Skin epidermis (tissue), 12 donors: ENCODE measurements around the gene NR5A1.

ENCODE experiments used
- H3K27ac ChIP-seq, 21 experiments: fragments of 200-600 bp; sonication (generic) in 11 of 21; one replicate each; pipeline ENCODE4 v1.5.0; 2020; ENCODE audit warnings: mild to moderate bottlenecking in 3 of 21, inconsistent platforms in 2 of 21, moderate library complexity in 2 of 21
- H3K4me3 ChIP-seq, 7 experiments: fragments of 200-600 bp; sonication (generic) in 2 of 7; one replicate each; pipeline ENCODE4 v1.5.0; 2020; ENCODE audit warnings: inconsistent platforms in 2 of 7, mild to moderate bottlenecking in 2 of 7, moderate library complexity in 1 of 7

Gene NR5A1

DNA sequence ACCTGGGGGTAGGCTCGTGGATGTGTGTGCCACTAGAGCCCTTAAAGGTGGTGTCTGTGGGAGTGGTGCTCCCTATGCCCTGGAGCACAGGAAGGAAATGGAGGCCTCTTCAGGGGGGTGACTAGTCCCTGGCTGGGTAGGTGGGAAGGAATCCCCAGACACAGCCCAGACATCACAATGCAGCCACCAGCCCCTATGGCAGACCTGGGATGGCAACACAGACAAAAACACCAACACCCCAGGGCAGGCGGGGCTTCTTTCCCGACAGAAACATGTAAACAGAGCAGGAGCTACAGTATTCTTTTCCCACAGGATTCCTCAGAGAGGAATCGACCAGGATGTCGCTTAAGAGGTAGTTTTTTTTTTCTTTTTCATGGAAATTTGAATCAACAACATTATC lies 10.4 kb upstream of the NR5A1 start:
- Histone ChIP-seq H3K4me3 (no peak overlapping the region), H3K27ac (no peak overlapping the region)

DNA sequence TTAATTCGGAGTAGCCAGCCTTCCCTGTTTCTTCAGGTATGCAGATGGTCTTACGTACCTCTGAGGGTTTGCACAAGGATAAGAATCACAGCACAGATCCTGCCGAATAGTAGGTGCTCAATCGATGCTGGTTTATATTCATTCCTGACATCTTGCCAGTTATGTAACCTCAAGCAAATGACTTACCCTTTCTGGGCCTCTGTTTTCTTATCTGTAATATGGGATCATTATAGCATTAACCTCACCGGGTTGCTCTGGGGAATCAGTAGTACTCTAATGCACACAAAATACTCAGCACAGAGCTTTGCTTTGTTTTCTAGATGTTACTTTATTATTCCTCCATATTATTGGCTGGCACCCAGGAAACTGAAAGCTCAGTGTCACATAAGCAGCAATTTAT lies 7.7 kb upstream of the NR5A1 start:
- Histone ChIP-seq H3K4me3 (no peak overlapping the region), H3K27ac (no peak overlapping the region)

DNA sequence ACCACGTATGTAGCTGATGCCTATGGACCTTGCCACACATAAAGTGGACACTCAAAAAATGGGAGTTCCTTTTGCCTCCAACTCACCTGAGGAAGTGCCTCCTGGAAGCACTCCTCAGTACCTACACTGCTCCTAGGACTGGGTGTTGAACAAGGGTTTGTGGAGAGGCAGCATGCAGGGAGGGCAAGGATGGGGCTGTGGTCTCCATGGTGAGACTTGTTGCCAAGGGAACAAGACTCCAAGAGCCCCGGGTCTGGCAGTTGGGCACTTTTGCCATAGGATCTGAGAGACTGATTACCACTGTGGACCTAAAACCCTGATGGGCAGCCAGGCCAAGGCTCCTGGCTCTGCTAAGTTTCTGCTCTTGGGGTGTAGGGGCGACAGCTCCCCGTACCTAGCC lies 6.9 kb upstream of the NR5A1 start:
- no peak overlapping the region for H3K4me3 ChIP-seq
- no peak overlapping the region for H3K27ac ChIP-seq

DNA sequence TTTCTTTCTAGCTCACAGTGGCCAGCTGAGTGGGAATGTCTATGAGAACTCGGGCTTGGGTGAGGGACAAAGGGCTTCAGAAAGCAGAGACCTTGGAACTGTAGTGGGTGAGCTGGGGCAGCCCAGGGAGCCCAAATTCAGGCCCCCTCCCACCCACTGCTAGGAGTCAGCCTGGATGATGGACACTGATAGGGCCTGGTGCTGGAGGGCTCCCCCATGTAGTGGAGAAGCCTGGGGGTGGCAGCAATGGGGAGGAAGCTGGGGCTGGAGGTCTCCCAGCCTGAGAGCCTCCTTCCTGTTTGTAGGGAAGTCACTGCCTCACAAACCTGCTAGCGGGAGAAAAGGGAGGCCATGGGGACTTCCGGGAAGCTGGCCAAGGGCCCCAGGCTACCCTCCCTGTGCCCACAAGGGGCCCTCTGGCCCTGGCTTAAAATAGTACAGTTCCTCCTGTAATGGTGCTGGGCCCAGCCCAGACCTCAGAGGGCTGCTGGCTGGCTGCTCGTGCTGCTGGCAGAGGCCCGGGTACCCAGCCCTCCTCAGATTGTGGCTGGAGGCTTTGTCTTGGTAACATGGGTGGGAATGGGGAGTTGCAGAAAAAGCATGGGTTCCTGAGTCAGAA lies 6.3 kb upstream of the NR5A1 start:
- Histone ChIP-seq H3K4me3 (no peak overlapping the region), H3K27ac (no peak overlapping the region)

DNA sequence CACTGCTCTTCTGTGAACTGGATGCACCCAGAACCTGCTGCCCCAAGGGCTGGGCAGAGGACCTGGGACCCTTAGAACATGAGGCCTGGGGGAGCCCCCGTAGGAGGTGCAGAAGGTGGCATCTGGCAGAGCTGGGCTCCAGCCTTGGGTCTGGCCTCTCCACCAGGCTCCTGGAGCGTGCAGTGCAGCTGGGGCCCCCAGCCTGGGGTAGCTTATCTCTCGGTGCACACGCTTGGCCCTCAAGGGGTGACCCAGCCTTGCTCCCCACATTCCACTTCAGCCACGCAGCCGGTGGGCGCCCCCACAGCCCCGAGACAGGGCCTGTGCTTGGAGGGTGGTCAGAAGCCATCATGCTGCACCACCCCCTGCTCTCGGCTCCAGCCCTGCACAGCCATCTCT lies 5.6 kb upstream of the NR5A1 start:
- no peak overlapping the region for H3K4me3 ChIP-seq
- no peak overlapping the region for H3K27ac ChIP-seq

DNA sequence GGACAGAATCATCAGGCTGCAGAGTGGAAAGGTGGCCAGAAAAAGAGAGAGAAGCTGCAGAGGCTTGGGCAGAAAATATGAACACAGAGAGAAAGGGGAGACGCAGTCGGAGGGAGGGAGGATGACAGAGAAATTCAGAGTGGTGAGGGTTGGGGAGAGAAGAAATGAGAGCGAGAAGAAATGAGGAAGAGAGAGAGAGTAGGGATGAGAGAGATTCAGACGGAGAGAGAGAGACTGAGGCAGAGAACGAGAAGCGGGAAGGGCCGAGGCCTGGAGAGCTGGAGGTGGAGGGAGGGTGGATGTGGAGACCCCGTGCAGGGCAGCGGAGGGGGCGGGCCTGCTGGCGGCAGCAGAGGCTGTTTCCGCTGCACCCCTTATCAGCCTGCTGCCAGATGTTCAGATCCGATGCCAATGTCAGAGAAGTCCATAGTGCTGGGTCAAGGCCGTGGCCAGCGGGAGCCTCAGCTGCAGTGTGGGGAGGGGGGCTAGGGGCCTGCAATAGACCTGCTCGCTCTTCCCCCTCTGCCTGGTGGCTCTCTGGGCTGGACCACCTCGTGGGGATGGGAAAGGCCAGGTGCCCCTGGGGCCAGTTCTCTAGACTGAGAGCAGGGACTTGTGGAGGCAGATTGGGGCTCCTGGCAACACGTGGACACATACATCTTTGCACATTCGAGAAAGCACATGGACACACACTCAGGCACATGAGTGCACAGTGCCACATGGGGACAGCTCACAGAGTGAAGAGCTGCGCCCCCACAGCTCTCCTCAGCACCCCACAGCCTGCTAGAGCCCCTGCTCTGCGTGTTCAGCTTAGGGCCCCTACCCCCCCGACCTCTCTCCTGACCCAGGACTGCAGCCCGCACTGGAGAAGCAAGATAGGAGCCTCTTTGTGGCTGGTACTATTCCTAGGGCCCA lies 4.9 kb upstream of the NR5A1 start:
- Histone ChIP-seq H3K4me3 (no peak overlapping the region), H3K27ac (no peak overlapping the region)

DNA sequence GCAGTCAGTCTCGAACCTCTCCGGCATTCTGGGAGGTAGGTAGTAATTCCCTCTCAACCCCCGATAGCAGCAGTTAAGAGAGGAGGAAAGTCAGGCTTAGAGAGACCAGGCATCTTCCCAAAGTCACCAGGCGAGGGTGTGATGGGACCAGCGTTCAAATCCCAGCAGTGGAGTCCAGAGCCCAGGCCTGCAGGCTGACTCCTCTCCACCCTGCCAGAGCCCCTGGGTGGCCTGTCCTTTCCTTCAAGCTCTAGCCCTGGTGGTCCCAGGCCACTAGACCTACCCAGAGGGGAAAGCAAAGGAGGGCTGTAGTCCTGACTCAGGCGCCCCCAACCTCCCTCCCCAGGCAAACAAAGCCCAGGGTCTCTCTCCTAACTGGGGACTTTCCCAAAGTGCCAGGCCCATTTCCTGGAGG lies 4.2 kb upstream of the NR5A1 start:
- Histone ChIP-seq H3K4me3 (no peak overlapping the region), H3K27ac (no peak overlapping the region)

DNA sequence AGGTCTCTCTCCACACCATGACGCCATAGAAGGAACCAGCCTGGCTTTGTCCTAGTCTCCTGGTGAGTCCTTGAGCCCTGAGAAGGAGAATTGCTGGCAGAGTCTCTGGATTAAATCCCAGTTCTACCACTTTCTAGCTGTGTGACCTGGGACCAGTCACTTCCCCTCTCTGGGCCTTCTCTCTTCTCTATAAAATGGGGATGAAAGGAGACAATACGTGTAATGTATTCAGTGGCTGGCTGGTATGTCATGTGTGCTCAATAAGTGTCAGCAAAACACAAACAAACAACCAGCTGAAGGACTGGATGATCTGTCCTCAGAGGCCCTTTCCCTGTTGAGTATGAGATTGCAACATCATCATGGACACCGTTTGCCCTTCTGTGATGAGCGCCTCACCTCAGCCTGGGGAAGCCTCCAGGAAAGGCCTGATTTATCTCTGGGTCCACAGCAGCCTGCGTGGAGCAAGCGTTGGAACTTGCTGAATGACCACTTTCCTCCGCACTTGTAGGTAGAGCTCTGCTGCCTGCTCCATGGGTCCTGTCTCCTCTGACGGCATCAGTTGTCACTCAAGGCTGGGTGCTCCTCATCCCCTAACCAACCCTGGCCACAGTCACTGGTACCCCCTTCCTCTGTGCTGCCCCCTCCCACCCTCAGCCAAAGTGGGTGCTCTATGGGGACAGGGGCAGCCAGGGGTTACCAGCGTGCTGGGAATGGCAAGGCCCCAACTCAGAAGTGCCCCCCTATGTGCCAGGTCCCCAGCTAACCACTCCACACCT lies 3.6 kb upstream of the NR5A1 start:
- Histone ChIP-seq H3K4me3 (no peak overlapping the region), H3K27ac (no peak overlapping the region)

DNA sequence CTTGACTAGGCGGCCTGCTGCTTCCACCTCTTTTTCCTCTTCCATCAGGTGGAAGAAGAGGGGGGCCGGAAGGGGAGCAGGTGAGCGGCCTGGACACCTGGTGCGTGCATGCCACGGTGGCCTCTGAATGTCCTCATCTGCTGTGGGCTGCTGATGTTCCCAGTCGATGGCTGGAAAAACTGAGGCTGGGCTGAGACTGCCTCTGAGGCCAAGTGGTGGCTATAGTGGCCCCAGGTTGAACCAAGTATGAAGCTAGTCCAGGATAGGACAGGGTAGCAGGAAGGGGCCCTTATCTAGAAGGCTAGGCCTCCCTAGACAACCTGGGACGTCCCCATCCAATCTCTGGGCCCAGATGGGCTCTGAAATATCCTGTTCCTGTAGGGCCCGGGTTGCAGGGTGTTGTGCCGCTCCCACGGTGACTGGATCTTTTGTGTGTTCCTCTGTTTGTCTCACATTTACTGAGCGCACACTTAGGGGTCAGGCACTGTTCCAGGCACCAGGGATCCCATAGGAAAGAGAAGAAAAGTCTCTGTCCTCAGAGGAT lies 753 bp upstream of the NR5A1 start:
- Histone ChIP-seq H3K27ac (no peak overlapping the region), H3K4me3 (no peak overlapping the region)

DNA sequence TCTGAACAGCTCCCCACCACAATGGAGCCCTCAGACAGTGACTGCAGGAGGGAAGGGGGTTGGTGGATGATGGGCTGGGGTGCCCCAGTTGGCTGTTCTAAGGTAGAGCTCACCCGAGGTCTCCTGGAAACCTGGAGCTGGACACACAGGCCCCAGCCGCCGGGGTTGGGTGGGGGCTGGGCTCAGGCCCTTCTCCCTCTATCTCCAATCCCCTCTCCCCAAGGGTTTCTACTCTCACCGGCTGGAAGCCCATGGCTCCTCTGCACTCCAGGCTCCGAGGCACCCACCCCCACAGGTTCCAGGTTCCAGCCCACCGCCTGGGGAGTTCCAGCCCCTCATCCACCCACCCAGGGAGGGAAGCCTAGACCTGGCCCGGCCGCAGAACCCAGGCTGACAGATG lies 766 bp downstream of the NR5A1 start:
- Histone ChIP-seq H3K27ac (no peak overlapping the region), H3K4me3 (no peak overlapping the region)

DNA sequence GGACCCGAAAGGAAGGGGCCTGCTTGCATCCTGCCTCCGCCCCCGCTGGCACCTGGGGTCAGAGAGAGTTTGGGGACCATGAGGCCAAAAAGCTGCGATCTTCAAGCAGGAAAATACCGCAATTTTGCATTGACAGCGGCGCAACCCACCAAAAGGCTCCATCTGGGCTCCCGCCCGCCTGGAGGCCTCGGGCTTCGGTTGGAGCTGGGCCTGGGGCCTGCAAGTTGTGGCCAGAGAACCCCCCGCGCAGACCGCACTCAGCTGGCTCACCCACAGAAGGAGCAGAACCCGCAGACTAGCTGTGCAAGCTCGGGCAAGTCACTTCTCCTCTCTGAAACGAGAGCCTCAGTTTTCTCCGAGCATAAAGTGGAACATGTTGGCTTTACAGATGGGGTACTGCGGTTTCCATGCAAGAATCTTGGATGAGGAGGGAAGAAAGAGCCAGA lies 1.3 kb downstream of the NR5A1 start:
- H3K4me3 ChIP-seq, result no peak overlapping the region
- H3K27ac ChIP-seq, result no peak overlapping the region

DNA sequence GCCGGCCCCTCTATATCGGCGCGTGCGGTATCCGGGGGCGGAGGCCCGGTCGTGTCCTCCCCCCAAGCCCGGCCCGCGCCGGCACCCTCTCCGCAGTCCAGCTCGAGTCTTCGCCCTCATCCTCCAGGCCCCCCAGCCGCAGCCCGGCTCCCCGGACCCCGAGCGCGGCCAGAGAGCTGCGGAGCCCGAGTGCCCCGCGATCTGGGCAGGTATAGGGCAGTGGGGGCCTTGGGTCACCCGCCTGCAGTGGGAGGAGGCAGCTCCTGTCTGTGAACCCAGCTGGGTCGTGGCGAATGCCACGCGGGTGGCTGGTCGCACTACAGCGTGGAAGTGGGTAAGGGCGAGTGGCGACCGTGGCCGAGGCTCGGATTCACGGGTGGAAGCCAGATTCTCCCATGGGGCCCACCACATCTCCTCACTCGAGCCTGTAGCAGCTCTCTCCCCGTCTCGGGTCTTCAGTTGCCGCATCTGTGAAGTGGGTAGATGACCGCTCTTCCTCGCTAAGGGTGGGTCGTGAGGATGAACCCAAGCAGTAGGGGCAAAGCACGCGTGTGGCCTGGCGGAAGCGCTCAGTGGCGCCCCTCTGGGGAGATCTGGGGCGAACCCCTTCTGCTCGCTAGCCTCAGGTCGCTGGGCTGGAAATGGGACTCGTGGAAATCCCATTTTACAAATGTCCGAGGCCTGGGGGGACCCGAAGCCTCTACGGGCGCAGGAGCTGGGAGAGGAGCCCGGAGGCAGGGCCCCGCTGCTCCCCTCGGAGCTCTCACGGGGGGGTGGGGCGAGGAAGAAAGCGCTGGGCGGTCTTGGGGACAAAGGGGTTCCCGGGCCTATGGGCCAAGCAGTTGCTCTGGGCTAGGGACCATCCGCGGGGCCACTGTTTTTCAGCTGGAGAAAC lies 1.9 kb downstream of the NR5A1 start:
- Histone ChIP-seq H3K4me3 (peak overlapping the region in 1 of 7 experiments; percentile 32), H3K27ac (no peak overlapping the region)

DNA sequence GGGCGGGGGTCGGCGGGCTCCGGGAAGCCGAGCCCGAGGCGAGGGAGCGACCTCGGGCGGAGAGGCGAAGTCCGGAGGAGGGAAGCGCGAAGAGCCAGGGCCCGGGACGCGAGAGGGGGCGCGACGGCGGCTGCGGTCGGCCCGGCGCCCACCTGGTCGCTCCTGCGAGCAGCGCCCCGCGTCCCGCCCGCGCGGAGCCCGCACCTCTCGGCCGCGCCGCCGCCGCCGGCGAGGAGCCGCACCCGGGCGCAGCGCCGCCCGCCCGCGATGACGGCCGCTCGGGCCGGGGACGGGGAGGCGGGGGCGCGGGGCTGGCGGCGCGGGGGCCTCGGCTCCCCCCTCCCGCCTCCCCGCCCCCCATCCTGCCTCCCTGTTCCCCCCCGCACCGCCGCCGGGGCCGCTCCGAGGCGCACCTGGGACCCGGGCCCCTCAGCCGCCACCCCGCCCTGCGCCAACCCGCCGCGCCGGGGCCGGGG lies 2.6 kb downstream of the NR5A1 start:
- Histone ChIP-seq H3K4me3 (peak overlapping the region in 4 of 7 experiments; percentile 14 to 32 (median 18)), H3K27ac (no peak overlapping the region)

DNA sequence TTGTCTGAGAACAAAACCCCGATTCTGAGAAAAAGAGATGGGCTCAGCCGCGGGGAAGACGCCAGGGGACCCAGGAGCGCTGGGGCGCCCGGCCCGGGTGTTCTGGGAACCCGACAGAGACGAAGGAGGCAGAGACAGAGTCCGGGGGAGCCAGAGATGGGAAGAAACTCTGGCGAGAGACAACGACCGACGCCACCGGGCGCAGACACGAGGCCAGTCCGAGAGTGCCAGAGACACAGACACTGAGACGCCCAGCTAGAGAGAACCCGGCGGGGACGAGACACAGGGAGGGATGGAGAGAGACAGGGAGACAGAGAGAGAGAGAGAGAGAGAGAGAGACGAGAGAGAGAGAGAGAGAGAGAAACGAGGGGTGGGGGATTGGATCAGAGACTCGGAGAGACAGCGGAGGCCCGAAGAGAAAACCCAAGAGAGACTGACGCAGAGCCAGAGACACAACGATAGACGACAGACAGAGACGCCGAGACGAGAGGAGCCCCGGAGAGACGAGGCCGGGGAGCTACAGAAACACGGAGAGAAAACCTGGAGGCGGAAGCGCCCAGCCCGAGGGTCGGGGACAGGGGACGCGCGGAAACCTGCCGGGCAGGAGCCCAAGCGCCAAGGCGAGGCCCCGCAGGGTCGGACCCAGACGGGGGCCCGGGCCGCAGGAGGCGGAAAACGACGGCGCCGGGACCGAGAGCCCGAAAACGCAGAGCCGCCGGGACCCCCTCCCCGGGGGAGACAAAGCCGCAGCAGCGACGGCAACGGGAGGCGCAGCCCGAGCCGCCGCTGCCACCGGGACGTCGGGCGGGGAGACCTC lies 3.3 kb downstream of the NR5A1 start:
- Histone ChIP-seq H3K27ac (no peak overlapping the region), H3K4me3 (peak overlapping the region in 4 of 7 experiments; percentile 14 to 32 (median 18))

DNA sequence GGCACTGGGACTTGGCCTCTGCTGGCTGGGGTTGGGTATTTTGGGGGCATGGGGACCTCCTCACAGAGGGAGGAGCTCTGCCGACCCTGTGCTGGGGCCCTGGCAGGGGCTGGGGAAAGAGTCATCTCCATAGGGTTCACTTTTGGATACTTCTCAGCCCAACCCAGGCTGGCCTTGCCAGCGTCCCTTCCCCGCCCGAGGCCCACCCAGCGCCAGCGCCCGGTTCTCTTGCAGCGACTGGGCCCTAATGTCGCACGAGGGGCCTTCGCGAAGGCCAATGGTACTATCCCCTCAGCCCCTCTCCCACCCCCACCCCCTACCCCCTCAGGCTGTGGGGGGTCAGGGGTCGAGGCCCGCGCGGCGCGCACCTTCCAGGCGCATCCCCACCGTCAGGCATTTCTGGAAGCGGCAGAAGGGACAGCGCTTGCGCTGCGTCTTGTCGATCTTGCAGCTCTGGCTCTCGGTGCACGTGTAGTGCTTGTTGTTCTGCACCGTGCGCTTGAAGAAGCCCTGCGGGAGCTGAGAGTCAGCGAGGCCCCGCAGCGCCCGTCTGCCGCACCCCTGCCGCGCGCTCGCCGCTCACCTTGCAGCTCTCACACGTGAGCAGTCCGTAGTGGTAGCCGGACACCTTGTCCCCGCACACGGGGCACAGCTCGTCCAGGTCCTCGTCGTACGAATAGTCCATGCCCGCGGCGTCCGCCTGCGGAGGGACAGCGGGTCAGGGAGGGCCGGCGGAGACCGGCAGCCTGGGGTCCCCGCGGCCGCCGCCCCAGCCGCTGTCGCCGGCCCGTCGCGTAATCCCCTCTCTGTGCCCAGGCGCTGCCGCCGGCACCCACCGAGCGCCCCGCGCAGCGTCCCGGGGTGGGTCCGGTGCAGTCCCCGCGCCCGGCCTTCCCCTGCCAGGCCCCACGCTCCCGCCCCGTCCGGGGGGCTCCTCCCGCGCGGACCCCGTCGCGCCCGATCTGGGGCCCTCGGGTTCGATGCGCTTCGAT lies 4.2 kb downstream of the NR5A1 start:
- H3K4me3 ChIP-seq, result no peak overlapping the region
- no peak overlapping the region for H3K27ac ChIP-seq

DNA sequence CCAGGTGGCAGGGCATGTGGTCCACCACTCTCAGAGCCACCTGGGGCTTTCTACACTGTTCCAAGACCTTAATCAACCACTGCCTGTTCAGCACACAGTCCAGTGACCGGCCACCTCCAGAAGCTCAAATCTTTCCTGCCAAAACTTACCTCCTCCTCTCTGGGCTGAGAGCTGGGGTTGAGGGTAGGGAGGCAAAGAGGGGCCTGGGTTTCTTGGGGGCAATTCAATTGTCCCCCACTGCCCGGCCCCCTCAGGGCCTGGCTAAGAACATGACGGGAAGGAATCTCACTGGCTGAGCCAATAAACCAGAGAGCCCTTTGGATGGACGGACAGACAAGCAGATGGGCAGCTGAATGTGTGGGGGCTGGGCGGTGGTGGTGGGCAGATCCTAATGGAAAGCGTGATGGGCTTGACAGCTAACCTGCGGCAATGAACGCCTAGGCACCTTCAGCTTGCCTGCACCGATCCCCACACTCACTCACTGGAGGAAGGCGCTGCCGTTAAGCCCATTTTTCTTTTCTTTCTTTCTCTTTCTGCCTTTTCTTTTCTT lies 5.4 kb downstream of the NR5A1 start:
- Histone ChIP-seq H3K4me3 (no peak overlapping the region), H3K27ac (no peak overlapping the region)
